ENCODE data around the gene CPZ. TPM values are rescaled to one million over a fixed set of nuclear protein-coding genes. Genes with fewer than 3 reads are reported as not detected.
"Not testable (repeated sequence)": the region's sequence is repeated elsewhere in the genome, so short reads cannot be mapped to it uniquely, and the experiment has no call there.

CPZ gene
- total and polyA plus RNA-seq, 10 of the 15 experiments (the other 5 are each of a cell fraction or from before 2014, with no cell fraction given) = not detected

GRCh38 chr4:8576591-8576990, 16.0 kb upstream of the CPZ start:
- not testable (repeated sequence) for H3K9me3 ChIP-seq (replicated peaks; ENCODE audit: control insufficient read depth, insufficient read depth, low read length)

GRCh38 chr4:8577046-8577445, 15.5 kb upstream of the CPZ start:
- ChIA-PET SMC1A (ENCODE audit: uncharacterized antibody, unreplicated experiment) (no interaction called here), RAD21 (ENCODE audit: unreplicated experiment) (no interaction called here), POLR2A (no interaction called here), CTCF (no interaction called here)
- no peak overlapping the region for H3K4me2 ChIP-seq (ENCODE audit: control insufficient read depth, insufficient read depth)
- no peaks in the 10 kb centered on the region for H3K79me2 ChIP-seq (ENCODE audit: control insufficient read depth, insufficient read depth, low read length)
- no peak overlapping the region for H3K27ac ChIP-seq (ENCODE audit: control insufficient read depth, insufficient read depth)
- H4K20me1 ChIP-seq (ENCODE audit: control insufficient read depth, insufficient read depth) = no peaks in the 10 kb centered on the region
- H3K36me3 ChIP-seq (ENCODE audit: control insufficient read depth in 2 of 2, insufficient read depth in 2 of 2, low read length in 1 of 2) = no peaks in the 10 kb centered on the region
- H3K27me3 ChIP-seq (replicated peaks in 1 of 2; ENCODE audit: control insufficient read depth in 2 of 2, insufficient read depth in 2 of 2, low read length in 1 of 2) = no peaks in the 10 kb centered on the region
- WGBS (ENCODE audit: insufficient coverage, insufficient replicate concordance, low lambda C conversion rate, missing lambda C conversion rate) = 29% methylated on average over 8 of the region's 8 CpGs
- no peak for ATAC-seq
- no peaks in the 10 kb centered on the region for H3K4me1 ChIP-seq (ENCODE audit: control insufficient read depth, insufficient read depth, low read length)
- no peak overlapping the region for H3K4me3 ChIP-seq
- intact Hi-C loops (cut with micrococcal nuclease; ENCODE audit: unreplicated experiment) (no loop called here), in situ Hi-C loops (cut with MboI) (no loop called here)
- no peaks in the 10 kb centered on the region for H3K9me3 ChIP-seq (replicated peaks; ENCODE audit: control insufficient read depth, insufficient read depth, low read length)
- no peak overlapping the region for H2AFZ ChIP-seq (ENCODE audit: control insufficient read depth, low read depth, low read length)
- TF ChIP-seq BCL11A (IDR thresholded peaks at IDR 0.05; ENCODE audit: low read depth, low read length) = no peak
- no peak for TF ChIP-seq ATF2 (IDR thresholded peaks at IDR 0.05; ENCODE audit: low read length)
- no peak for TF ChIP-seq TCF3 (IDR thresholded peaks at IDR 0.05; ENCODE audit: borderline replicate concordance, insufficient read depth, low read depth, low read length)
- no peak for TF ChIP-seq CHD1 (IDR thresholded peaks at IDR 0.05; ENCODE audit: low read depth, low read length)
- no peak for TF ChIP-seq HDAC2 (IDR thresholded peaks at IDR 0.05)
- TF ChIP-seq DPF2 (IDR thresholded peaks at IDR 0.05) = no peak
- no peak for TF ChIP-seq E4F1 (IDR thresholded peaks at IDR 0.05; ENCODE audit: borderline replicate concordance, partially characterized antibody)
- FAIRE-seq = no peak
- BruUV-seq (replicated peaks) = no TSS peak
- no peak for DNase-seq (ENCODE audit: low read depth, low spot score)
- H3K9ac ChIP-seq (ENCODE audit: control insufficient read depth, insufficient read depth, low read length) = no peak overlapping the region

More at GRCh38 chr4:8576591-8576990, 16.0 kb upstream of the CPZ start:
- H3K36me3 ChIP-seq (ENCODE audit: control insufficient read depth in 2 of 2, insufficient read depth in 2 of 2, low read length in 1 of 2); POLR2A ChIA-PET; H3K79me2 ChIP-seq (ENCODE audit: control insufficient read depth, insufficient read depth, low read length); DNase-seq (ENCODE audit: low read depth, low spot score); intact Hi-C loops (cut with micrococcal nuclease; ENCODE audit: unreplicated experiment); H3K4me3 ChIP-seq; RAD21 ChIA-PET (ENCODE audit: unreplicated experiment); BruUV-seq (replicated peaks); H4K20me1 ChIP-seq (ENCODE audit: control insufficient read depth, insufficient read depth); H3K27me3 ChIP-seq (replicated peaks in 1 of 2; ENCODE audit: control insufficient read depth in 2 of 2, insufficient read depth in 2 of 2, low read length in 1 of 2); ATAC-seq; H3K9ac ChIP-seq (ENCODE audit: control insufficient read depth, insufficient read depth, low read length); H3K27ac ChIP-seq (ENCODE audit: control insufficient read depth, insufficient read depth); CTCF ChIA-PET; H3K4me1 ChIP-seq (ENCODE audit: control insufficient read depth, insufficient read depth, low read length); FAIRE-seq; H3K4me2 ChIP-seq (ENCODE audit: control insufficient read depth, insufficient read depth); SMC1A ChIA-PET (ENCODE audit: uncharacterized antibody, unreplicated experiment); H2AFZ ChIP-seq (ENCODE audit: control insufficient read depth, low read depth, low read length); in situ Hi-C loops (cut with MboI): not testable (repeated sequence)
- whole genome bisulfite sequencing (ENCODE audit: insufficient coverage, insufficient replicate concordance, low lambda C conversion rate, missing lambda C conversion rate) = 54% methylated on average over 5 of the region's 5 CpGs

Measured in GM12878 (cell line).